ENCODE measurements around the gene TOX2.

TOX2 gene

DNA sequence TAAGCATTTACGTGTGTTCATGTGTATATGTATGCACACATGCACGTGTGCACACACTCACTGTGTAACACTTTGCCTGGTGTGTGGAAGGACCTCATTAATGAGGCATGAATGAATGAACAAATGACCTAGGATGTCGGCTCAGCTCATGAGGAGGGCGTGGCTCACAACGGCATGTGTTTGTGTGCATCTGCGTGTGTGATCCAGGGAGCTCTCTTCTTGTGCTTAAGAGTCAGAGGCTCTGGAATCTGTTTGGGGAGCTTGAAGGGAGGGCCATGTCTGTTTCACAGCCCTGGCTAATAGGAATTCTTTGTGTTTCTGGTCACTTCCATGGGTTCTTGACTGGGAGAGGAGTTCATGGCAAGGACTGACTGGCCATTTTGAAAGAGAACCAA lies 32.7 kb downstream of the TOX2 start:
- DNase-seq (ENCODE audit: low spot score) (no peak), ATAC-seq (ENCODE audit: low read depth) (no peak)
- Histone ChIP-seq H3K4me1 (ENCODE audit: insufficient read depth, poor library complexity, severe bottlenecking) (peaks cover 10% of the 10 kb centered on the region), H3K4me3 (ENCODE audit: severe bottlenecking) (no peak overlapping the region), H3K27ac (ENCODE audit: poor library complexity, severe bottlenecking) (no peak overlapping the region), H3K36me3 (ENCODE audit: low read depth) (no peaks in the 10 kb centered on the region), H3K27me3 (ENCODE audit: insufficient read depth, poor library complexity, severe bottlenecking) (no peaks in the 10 kb centered on the region), H3K9me3 (ENCODE audit: severe bottlenecking) (no peaks in the 10 kb centered on the region)
- TF ChIP-seq, protein P1, sequence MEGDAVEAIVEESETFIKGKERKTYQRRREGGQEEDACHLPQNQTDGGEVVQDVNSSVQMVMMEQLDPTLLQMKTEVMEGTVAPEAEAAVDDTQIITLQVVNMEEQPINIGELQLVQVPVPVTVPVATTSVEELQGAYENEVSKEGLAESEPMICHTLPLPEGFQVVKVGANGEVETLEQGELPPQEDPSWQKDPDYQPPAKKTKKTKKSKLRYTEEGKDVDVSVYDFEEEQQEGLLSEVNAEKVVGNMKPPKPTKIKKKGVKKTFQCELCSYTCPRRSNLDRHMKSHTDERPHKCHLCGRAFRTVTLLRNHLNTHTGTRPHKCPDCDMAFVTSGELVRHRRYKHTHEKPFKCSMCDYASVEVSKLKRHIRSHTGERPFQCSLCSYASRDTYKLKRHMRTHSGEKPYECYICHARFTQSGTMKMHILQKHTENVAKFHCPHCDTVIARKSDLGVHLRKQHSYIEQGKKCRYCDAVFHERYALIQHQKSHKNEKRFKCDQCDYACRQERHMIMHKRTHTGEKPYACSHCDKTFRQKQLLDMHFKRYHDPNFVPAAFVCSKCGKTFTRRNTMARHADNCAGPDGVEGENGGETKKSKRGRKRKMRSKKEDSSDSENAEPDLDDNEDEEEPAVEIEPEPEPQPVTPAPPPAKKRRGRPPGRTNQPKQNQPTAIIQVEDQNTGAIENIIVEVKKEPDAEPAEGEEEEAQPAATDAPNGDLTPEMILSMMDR (IDR thresholded peaks at IDR 0.05; ENCODE audit: poor library complexity, severe bottlenecking) = no peak

DNA sequence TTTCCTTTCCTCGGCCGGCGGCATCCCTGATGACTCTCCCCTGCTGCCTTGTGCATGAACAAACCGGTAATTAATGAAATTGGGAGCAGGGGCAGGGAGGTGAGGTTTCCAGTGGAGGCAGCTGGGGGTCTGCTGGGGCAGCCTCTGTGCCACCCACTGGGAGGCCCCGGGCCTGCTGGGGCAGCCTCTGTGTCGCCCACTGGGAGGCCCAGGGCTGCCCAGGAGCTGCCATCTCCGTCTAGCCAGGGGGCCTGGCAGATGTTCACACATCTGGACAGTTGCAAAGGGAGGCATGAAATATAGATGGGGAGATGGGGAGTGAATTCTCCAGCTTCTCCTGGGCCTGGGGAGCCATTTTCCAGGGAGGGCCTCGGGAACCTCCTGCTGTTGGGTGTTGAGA lies 33.8 kb downstream of the TOX2 start:
- no peaks in the 10 kb centered on the region for H3K9me3 ChIP-seq (ENCODE audit: severe bottlenecking)
- H3K4me3 ChIP-seq (ENCODE audit: severe bottlenecking) = no peak overlapping the region
- H3K27ac ChIP-seq (ENCODE audit: poor library complexity, severe bottlenecking) = no peak overlapping the region
- no peaks in the 10 kb centered on the region for H3K27me3 ChIP-seq (ENCODE audit: insufficient read depth, poor library complexity, severe bottlenecking)
- TF ChIP-seq, protein P1 (IDR thresholded peaks at IDR 0.05; ENCODE audit: poor library complexity, severe bottlenecking) = no peak
- no peak for ATAC-seq (ENCODE audit: low read depth)
- no peak for DNase-seq (ENCODE audit: low spot score)
- peaks cover 7% of the 10 kb centered on the region for H3K4me1 ChIP-seq (ENCODE audit: insufficient read depth, poor library complexity, severe bottlenecking)
- H3K36me3 ChIP-seq (ENCODE audit: low read depth) = no peaks in the 10 kb centered on the region

DNA sequence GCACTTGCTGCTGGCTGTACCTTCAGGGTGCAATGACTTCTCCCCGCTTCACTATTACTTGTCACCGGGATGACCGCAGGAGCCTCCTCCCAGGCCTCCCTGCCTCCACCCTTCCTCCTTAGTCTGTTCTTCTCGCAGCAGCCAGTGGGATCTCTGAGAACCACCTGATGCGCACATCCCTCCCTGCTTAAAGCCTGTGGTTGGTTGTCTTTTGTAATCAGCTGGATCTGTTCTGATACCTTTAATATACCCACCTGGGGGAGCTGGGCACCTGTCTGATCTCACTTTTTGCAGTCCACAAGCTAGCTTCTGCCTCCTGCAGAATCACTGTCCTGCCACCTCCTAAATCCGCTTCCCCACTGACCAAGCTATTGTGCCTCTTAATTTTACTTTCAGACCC lies 34.6 kb downstream of the TOX2 start:
- ATAC-seq (ENCODE audit: low read depth) (no peak), DNase-seq (ENCODE audit: low spot score) (no peak)
- TF ChIP-seq, protein P1 (IDR thresholded peaks at IDR 0.05; ENCODE audit: poor library complexity, severe bottlenecking) = no peak
- Histone ChIP-seq H3K27me3 (ENCODE audit: insufficient read depth, poor library complexity, severe bottlenecking) (no peaks in the 10 kb centered on the region), H3K4me1 (ENCODE audit: insufficient read depth, poor library complexity, severe bottlenecking) (peaks cover 15% of the 10 kb centered on the region), H3K9me3 (ENCODE audit: severe bottlenecking) (no peaks in the 10 kb centered on the region), H3K27ac (ENCODE audit: poor library complexity, severe bottlenecking) (no peak overlapping the region), H3K4me3 (ENCODE audit: severe bottlenecking) (no peak overlapping the region), H3K36me3 (ENCODE audit: low read depth) (no peaks in the 10 kb centered on the region)

DNA sequence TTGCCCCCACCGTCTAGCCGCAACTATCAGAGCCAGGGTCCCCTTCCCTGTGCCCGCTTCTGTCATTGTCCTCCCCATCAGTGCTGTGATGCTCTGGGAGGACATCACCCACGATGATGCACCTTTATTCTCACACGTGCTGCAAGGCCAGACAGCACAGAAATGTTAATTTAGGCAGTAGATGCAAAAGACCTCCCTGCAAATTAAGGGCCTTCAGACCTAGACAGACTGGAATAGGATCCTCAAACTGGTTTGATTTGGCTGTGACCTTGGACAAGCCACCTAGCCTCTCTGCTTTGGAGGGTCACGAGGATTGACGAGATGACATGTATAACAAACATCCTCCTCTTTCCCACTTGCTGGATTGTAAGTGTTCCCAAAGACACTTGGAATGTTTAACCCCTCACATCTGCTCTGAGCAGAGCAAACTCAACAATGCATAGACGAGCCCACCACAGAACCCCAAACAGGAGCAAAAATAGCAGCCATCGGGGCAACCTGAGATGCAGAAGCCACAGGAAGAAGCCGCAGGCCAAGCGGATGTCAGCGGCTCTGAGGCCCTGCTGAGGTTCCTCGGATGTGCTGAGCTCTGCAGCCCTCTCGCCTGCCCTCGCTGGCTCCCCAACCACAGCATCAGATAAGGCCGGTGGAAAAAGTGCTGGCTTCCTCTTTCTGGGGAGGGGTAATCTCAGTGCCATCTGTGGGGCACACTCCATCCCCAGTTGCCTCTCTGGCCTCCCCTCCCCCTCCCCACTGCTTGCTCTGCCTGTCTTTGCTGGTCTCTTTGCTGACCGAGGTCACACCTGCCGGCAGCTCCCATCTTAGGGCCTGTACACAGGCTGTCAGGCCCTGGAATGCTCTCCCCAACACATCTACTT lies 35.3 kb downstream of the TOX2 start:
- no peak overlapping the region for H3K4me3 ChIP-seq (ENCODE audit: severe bottlenecking)
- DNase-seq (ENCODE audit: low spot score) (no peak), ATAC-seq (ENCODE audit: low read depth) (no peak)
- H3K36me3 ChIP-seq (ENCODE audit: low read depth) = no peaks in the 10 kb centered on the region
- H3K4me1 ChIP-seq (ENCODE audit: insufficient read depth, poor library complexity, severe bottlenecking) = peaks cover 22% of the 10 kb centered on the region
- H3K27ac ChIP-seq (ENCODE audit: poor library complexity, severe bottlenecking) = no peak overlapping the region
- H3K27me3 ChIP-seq (ENCODE audit: insufficient read depth, poor library complexity, severe bottlenecking) = no peaks in the 10 kb centered on the region
- no peaks in the 10 kb centered on the region for H3K9me3 ChIP-seq (ENCODE audit: severe bottlenecking)
- TF ChIP-seq, protein P1 (IDR thresholded peaks at IDR 0.05; ENCODE audit: poor library complexity, severe bottlenecking) = no peak
